Brain microvascular endothelial cell (primary cell): Measurements from ENCODE around the gene ALS2CL.

ENCODE experiments used
- DNase-seq: peaks from one replicate; pipeline ENCODE4 v3.0.0-alpha.2; 2020
- H3K27ac ChIP-seq: fragments of 250-450 bp; sonication (Bioruptor Pico); 2 replicates; pipeline ENCODE4 v1.5.1; 2020; ENCODE audit warnings: mild to moderate bottlenecking, moderate library complexity
- H3K27me3 ChIP-seq: fragments of 250-450 bp; sonication (Bioruptor Pico); replicated peaks from 2 replicates; pipeline ENCODE4 v1.5.1; 2020; ENCODE audit warnings: mild to moderate bottlenecking
- H3K36me3 ChIP-seq: fragments of 250-450 bp; sonication (Bioruptor Pico); replicated peaks from 2 replicates; pipeline ENCODE4 v1.5.1; 2020; ENCODE audit warnings: mild to moderate bottlenecking
- H3K4me3 ChIP-seq: 2 replicates; pipeline ENCODE4 v1.5.1; 2011; ENCODE audit warnings: low read depth, mild to moderate bottlenecking, control low read depth, low read length, moderate library complexity
- CTCF ChIP-seq: IDR thresholded peaks from 2 replicates; pipeline ENCODE4 v1.5.1; 2011; ENCODE audit warnings: low read depth, mild to moderate bottlenecking, moderate library complexity, low read length, control low read depth, inconsistent platforms; ENCODE audit errors: missing control alignments
- in situ Hi-C: cut with HindIII; loops from 2 replicates; pipeline ENCODE4 v1.10.0; 2017; ENCODE audit warnings: low sequenced_read_pairs, low pct_ligation_motif_present

Gene ALS2CL

GRCh38 chr3:46725621-46726314 lies 32.3 kb upstream of the ALS2CL start:
- H3K4me3 ChIP-seq: no peak overlapping the region
- H3K27ac ChIP-seq: no peak overlapping the region
- no peaks in the 10 kb centered on the region for H3K27me3 ChIP-seq
- no peaks in the 10 kb centered on the region for H3K36me3 ChIP-seq
- TF ChIP-seq CTCF: no peak
- no peak for DNase-seq
- in situ Hi-C loops: no loop called here

GRCh38 chr3:46724424-46724823 lies 30.9 kb upstream of the ALS2CL start:
- Histone ChIP-seq H3K27ac (no peak overlapping the region), H3K27me3 (peaks cover 2% of the 10 kb centered on the region), H3K4me3 (no peak overlapping the region), H3K36me3 (no peaks in the 10 kb centered on the region)
- no peak for TF ChIP-seq CTCF
- in situ Hi-C loops: no loop called here
- no peak for DNase-seq

GRCh38 chr3:46722443-46722842 lies 29.0 kb upstream of the ALS2CL start:
- Histone ChIP-seq H3K4me3 (no peak overlapping the region), H3K27me3 (peaks cover 2% of the 10 kb centered on the region), H3K27ac (no peak overlapping the region), H3K36me3 (no peaks in the 10 kb centered on the region)
- DNase-seq: no peak
- TF ChIP-seq CTCF: no peak
- in situ Hi-C loops: no loop called here

- peaks cover 2% of the 10 kb centered on the region for H3K27me3 ChIP-seq
- no peak overlapping the region for H3K27ac ChIP-seq
- H3K4me3 ChIP-seq: no peak overlapping the region
- DNase-seq: no peak
- in situ Hi-C loops: no loop called here
- H3K36me3 ChIP-seq: no peaks in the 10 kb centered on the region
- no peak for TF ChIP-seq CTCF
These were observed 27.5 kb upstream of the ALS2CL start for GRCh38 chr3:46721009-46721408.

- DNase-seq: no peak
- in situ Hi-C loops: no loop called here
- TF ChIP-seq CTCF: no peak
- Histone ChIP-seq H3K4me3 (no peak overlapping the region), H3K27me3 (peaks cover 6% of the 10 kb centered on the region), H3K36me3 (no peaks in the 10 kb centered on the region), H3K27ac (no peak overlapping the region)
These were observed 26.3 kb upstream of the ALS2CL start for GRCh38 chr3:46719735-46720271.
